SKM-1 (cell line): Measurements from ENCODE around the gene VANGL1.

Experiments used
- DNase-seq: peaks from one replicate; lab custom pipeline; 2025; ENCODE audit not compliant: unreplicated experiment; lab: John Stamatoyannopoulos, UW

The VANGL1 gene

DNA sequence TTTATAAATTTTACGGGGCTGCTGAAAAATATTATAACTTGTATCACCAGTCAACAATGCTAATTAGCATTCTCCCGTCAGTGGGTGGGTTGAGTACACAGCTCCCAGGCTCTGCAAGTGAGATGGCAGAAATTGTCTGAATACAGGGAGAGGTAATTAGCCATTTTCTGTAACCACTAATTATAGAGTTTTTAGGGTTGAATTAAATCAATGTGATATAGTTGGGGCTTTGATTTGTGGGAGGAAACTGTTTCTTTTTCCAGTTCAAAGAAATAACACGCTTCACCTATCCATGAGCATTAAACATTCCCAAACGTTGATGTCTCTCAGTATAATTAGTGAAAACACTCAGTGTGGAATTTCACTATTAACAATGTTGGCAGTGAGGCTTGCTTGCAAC lies 1.5 kb downstream of the VANGL1 start:
- no peak for DNase-seq

DNA sequence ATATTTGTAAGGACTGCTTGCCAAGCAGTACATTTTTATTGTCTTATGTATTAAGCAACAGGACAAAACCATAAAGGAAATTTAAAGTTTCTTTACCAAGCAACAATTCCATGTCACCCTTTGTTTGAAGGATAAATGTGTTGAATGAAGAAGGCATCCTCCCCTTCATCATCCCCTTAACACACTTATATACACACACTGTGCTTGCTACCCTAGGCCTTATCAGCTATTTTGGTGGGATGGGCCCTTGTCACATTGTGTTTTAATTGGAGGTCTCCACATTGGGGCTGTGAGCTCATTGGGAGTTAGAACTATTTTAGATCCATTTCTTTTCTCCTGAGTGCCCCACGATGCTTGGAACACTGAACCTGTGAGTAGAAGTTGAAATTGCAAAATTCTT lies 1.9 kb downstream of the VANGL1 start:
- no peak for DNase-seq

DNA sequence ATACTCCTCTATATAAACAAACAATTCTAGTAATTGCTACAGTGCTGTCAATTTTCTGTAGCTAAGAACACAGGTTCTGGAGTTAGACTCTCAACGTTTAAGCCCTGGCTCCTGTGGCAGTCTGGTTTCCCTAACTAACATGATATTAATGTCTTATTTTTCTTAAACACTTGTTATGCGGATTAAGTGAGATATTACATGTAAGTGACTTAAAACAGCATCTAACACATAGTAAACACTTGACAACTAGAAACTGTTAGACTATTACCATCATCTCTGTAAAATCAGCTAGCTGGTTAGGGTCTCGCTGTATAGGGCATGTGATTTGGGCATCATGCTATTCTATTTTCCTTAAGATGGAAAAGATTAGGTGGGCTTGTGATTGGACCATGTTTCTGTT lies 2.3 kb downstream of the VANGL1 start:
- DNase-seq: no peak

DNA sequence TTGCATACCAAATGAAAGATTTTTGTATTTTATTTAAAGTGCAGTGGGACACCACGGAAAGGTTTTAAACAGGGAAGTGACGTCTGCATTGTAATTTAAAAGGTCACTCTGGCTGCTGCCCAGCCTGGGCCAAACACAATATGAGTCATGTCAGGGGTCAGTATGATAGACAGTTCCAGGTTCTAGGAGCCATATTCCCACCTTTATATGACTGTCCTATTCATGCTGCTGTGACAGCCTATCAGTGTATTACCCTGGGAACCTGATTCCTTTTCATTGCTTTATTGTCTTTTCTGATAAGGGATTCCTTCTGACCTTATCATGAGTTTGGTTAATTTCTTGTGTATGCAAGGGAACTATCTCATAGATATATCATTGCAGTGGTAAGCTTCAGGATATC lies 5.3 kb downstream of the VANGL1 start:
- DNase-seq: no peak

DNA sequence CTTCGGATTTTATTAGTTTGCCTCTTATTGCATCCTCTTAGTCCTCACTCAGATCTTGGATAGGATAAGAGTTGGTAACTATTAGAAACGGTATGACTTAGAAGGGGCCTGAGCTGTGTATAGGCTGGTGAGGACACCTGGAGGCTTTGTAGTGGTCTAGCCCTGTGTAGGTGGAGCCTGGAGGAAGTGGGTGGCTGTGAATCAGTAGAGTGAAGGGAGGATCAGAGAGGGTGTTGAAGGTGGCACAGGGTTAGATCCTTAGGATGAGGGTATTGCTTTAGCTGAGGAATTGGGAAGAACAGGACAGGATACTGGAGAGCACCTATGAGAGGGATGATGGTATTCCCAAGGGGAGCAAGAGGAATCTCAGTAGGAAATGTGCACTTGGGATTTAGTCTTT lies 5.7 kb downstream of the VANGL1 start:
- DNase-seq: no peak

GRCh38 chr1:115647919-115648650 lies 6.3 kb downstream of the VANGL1 start:
- no peak for DNase-seq

DNA sequence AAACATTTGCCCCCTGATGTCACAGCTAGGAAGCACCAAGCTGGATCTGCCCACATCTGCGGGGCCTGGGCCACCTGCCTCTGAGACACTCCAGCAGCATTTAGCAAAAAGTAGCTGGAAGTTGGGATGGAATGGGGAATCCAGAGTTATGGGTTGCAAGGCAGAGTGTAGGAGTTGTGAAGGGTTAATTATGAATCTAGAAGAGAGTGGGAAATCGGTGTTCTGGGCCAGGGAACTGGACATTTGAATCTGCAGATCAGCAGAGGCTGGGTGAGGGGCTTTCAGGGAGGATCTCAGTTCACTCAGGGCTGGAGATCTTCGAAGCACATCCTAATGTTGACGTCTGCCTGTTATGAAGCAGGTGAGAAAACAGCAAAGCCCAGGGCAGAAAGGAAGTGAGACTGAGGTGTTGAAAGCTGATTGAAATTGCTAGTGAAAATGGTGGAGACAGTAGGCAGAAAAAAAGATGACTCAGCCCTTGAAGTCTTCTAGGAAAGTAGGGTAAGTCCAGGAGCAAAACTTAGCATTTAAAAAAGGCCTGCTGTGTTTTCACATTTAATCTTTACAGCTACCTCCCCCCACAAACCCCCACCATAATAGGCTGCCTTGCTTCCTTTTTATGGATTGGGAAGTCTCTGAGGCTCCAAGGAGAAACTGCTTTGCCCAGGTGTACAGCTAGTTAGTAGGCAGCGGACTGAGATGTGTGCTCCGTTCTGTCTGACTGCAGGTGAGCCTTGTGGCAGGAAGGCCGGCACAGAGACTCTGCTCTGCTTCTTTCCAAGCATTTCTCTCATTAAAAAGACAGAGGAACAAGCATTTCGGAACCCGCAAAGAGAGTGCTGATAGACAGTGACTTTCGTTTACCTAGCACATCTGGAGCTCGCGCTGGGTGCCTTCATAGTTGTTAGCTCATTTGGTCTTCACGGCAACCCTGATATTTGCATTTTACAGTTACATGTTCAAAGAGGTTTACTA lies 7.2 kb downstream of the VANGL1 start:
- DNase-seq: no peak

GRCh38 chr1:115649964-115650363 lies 8.2 kb downstream of the VANGL1 start:
- no peak for DNase-seq

DNA sequence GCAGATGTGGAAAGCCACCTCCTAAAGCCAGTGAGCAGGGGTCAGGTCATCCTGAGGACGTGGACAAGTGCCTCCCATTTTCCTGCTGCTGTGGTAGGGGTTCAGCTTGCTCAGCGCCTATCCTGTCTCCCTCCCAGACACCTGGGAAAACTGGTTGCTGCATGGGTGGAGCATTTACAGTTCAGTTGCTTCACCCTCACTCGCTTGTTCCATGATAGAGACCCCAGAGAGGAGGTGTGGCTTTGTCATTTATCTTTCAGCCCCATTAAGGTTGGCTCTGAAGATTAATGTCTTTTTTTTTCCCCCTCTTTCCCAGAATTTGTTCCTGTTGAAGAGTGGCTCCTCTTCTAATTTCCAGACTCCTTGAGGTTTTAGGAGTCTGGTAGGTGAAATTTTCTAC lies 9.2 kb downstream of the VANGL1 start:
- DNase-seq: no peak

DNA sequence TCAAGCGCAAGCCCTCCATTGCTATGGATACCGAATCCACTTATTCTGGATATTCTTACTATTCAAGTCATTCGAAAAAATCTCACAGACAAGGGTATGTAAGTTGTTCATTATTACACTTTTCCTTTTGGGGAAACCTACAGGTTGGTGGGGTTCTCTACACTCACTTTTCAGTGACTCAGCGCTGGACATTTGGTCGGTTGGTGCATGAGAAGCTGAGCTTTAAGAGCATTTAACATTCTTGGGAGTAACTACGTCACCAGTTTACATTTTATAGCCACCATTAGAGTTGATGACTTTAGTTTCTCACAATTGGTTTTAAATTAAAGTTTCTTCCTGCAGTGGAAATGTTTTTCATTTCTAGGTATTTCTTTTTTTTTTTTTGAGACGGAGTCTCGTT lies 9.6 kb downstream of the VANGL1 start:
- no peak for DNase-seq

DNA sequence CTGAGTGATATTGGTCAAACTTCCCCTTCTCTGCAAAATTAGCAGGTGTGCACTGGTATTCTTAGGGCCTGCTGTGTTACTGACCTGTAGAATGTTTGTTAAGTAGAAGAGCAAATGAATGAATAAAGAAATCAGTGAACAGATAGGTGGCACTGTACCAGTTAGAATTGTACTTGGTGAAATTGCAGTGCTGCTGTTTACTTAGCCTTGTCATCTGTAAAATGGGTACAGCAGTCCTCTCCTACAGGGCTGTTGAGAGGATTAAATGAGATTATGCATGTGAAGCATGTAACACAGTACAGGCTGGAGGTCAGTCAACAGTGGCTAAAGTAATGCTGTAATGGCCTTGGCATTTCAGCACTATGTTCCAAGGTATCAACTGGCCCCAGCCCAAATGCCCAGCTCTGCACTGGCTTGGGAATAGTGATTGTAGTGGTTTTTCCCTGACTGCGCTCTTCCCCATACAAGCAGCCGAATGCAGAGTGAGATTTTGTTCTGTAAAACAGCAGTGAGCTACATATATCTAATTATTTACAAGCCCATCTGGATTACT lies 10.5 kb downstream of the VANGL1 start:
- DNase-seq: no peak

DNA sequence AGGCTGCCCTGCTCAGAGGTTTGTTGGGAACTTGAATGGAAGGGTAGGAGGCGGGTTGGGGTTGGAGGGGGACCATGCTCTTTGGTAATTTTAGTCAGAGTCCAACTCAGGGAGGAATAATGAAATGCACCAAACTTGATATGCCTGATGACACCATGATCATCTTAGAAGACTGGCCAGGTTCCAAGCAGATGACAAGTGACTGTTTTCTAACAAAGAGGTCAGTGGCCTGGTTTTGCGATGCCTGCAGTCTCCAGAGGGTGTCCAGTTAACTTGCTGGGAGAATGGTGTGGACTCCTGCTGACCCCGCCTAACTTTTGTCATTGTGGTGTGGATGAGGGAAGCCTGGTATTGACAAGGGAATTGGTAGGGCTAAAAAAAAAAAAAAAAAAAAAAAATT lies 12.4 kb downstream of the VANGL1 start:
- no peak for DNase-seq

- DNase-seq: no peak
Measured at GRCh38 chr1:115654663-115655305, 13.0 kb downstream of the VANGL1 start.

DNA sequence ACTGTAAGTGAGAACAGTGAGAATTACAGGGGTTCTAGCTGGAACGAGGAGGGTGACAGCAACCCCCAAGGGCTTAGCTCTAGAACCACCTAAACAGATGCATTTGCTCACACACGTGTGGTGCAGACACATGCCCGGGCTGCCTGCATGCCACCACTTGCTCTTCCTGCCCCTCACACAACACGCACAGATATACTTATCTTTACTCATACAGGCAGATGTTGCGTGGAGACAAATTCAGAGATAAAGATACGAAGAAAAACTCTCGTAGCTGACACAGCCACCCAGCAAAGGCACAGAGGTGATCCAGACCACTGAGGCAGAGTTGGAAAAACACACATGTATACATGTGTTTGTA lies 13.5 kb downstream of the VANGL1 start:
- DNase-seq: no peak

DNA sequence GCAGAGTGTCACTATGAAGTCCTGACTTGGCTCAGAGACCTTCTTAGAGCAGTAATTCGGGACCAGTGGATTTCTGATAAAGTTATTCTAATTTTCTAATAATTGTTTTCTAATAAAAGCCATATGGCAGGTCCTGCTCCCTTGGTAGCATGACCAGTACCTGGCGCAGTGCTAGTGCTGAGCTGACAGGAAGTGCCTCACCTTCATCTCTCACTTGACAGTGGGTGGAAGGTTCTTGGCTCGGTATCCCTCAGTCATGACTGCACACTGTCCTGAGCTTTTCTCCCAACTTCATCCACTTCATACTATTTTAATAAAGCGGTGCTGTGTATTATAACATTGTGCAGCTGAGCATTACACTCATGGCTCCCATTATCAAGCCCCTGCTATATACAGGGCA lies 14.1 kb downstream of the VANGL1 start:
- DNase-seq: no peak

- no peak for DNase-seq
Measured at GRCh38 chr1:115656461-115657077, 14.8 kb downstream of the VANGL1 start.

DNA sequence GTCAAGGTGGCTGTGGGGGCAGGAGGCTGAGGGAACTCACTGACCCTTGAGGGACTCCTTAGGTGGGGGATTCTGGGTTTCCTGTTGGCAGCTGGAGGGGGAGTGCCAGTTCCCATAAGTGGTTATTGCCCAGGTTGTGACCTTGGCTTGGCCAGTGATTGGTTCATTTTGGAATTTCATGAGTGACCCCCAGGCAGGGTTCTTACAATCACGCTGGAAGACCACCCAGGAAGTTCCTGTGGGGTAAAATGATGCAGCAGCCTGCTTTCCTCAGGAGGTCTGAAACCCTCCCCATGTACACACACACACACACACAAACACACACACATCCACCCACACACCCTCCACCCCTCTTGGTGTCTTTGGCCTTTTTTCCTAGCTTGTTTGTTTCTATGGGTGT lies 16.9 kb downstream of the VANGL1 start:
- DNase-seq: no peak

GRCh38 chr1:115660151-115660550 lies 18.4 kb downstream of the VANGL1 start:
- no peak for DNase-seq

- no peak for DNase-seq
Measured at GRCh38 chr1:115661157-115661556, 19.4 kb downstream of the VANGL1 start.

- DNase-seq: no peak
Measured at GRCh38 chr1:115665319-115666096, 23.7 kb downstream of the VANGL1 start.
